DMS114 treated with DMSO at 0.1 percent for 48 hours (cell line): Measurements from ENCODE around the gene ZFP82.

Experiments used
- DNase-seq: peaks from one replicate; lab custom pipeline; 2025; ENCODE audit not compliant: unreplicated experiment; lab: John Stamatoyannopoulos, UW

The ZFP82 gene

GRCh38 chr19:36373638-36374156 is 44.7 kb downstream of the ZFP82 start:
- DNase-seq, result no peak

DNA sequence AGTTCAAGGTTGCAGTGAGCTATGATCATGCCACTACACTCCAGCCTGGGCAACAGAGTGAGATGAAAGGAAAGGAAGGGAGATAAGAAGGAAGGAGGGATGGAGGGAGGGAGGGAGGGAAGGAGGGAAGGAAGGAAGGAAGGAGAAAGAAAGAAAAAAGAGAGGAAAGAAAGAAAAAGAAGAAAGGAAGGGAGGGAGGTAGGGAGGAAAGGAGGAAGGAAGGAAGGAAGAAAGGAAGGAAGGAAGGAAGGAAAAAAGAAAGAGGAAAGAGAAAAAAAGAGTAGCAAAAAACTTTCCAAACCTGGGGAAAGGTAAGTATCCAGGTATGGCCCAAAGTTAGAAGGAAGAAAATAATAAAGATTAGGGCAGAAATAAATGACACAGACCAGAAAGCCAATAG is 46.6 kb downstream of the ZFP82 start:
- DNase-seq, result no peak

GRCh38 chr19:36363845-36364244 is 54.6 kb downstream of the ZFP82 start:
- DNase-seq, result no peak
